K562 (cell line): ENCODE measurements around the gene ATF5. TPM values are rescaled to one million over a fixed set of nuclear protein-coding genes. Genes with fewer than 3 reads are reported as not detected.

Experiments
- ATAC-seq: fragments of 200-7000 bp; cut with Tn5 transposase; 3 replicates; pipeline ENCODE4 v1.9.1; 2020; ENCODE audit warnings: moderate library complexity
- BruUV-seq: library from RNA; stranded (reverse); fragments of 400-500 nt; replicated peaks from 2 replicates; lab custom pipeline; 2021; lab: Mats Ljungman, UMichigan
- CTCF ChIA-PET: fragments of 300-600 bp; formaldehyde crosslinking; extraction: SDS; loops from one replicate; lab custom pipeline; 2021; ENCODE audit warnings: low intra/inter-chr PET ratio; lab: Yijun Ruan, JAX
- POLR2A ChIA-PET: fragments of 300-600, 350-650 bp; sonication (Branson Sonifier 250); formaldehyde crosslinking; extraction: SDS; loops from one replicate; lab custom pipeline; 2021; ENCODE audit warnings: antibody characterized with exemption, inconsistent platforms; lab: Yijun Ruan, JAX
- DNase-seq, 4 experiments: peaks; one replicate each; pipeline versions ENCODE4 v3.0.0 to v3.0.0-alpha.2; 2011 to 2018; ENCODE audit warnings: low spot score in 3 of 4, mixed read lengths in 3 of 4; ENCODE audit errors: extremely low read depth in 1 of 4
- FAIRE-seq: peaks from 2 replicates; lab custom pipeline; 2011; peaks lifted over from hg19 to GRCh38; lab: Jason Lieb, UNC
- H2AFZ ChIP-seq: 2 replicates; pipeline ENCODE4 v1.6.0; 2011; ENCODE audit warnings: low read depth, low read length, control low read depth, inconsistent platforms
- H3K27ac ChIP-seq: fragments of 200-600 bp; 3 replicates; pipeline ENCODE4 v1.8.0; 2011; ENCODE audit warnings: low read depth, mild to moderate bottlenecking, control low read depth, inconsistent platforms, low read length, moderate library complexity, mixed read lengths; ENCODE audit errors: extremely low read depth
- H3K27me3 ChIP-seq, 2 experiments: fragments of 300-600 bp in 1 of 2; 2 replicates in 1 of 2; 3 replicates in 1 of 2; pipeline versions ENCODE4 v1.6.0 to v1.8.0; 2011; ENCODE audit warnings: inconsistent platforms in 2 of 2, low read length in 2 of 2, mild to moderate bottlenecking in 1 of 2, mixed read lengths in 1 of 2, moderate library complexity in 1 of 2; ENCODE audit not compliant: control insufficient read depth in 2 of 2, insufficient read depth in 2 of 2
- H3K36me3 ChIP-seq: fragments of 300-600 bp; 3 replicates; pipeline ENCODE4 v1.8.0; 2011; ENCODE audit warnings: mild to moderate bottlenecking, low read length, inconsistent platforms; ENCODE audit not compliant: control insufficient read depth, insufficient read depth
- H3K4me1 ChIP-seq, 2 experiments: fragments of 200-600 bp in 1 of 2; replicated peaks in 1 of 2; 2 replicates in 1 of 2; 3 replicates in 1 of 2; pipeline versions ENCODE4 v1.5.1 to v1.8.0; 2011; ENCODE audit warnings: inconsistent platforms in 2 of 2, low read length in 2 of 2, mild to moderate bottlenecking in 1 of 2, mixed read lengths in 1 of 2, moderate library complexity in 1 of 2; ENCODE audit not compliant: control insufficient read depth in 2 of 2, insufficient read depth in 2 of 2
- H3K4me2 ChIP-seq: 2 replicates; pipeline ENCODE4 v1.6.1; 2011; ENCODE audit warnings: low read length, control low read depth, inconsistent platforms, mixed read lengths; ENCODE audit not compliant: insufficient read depth
- H3K4me3 ChIP-seq: fragments of 200-600 bp; sonication (generic), shearing (Covaris generic); 2 replicates; pipeline ENCODE4 v1.5.1; 2016; ENCODE audit warnings: control low read depth, inconsistent platforms
- H3K79me2 ChIP-seq: fragments of 200-600 bp; 3 replicates; pipeline ENCODE4 v1.8.0; 2011; ENCODE audit warnings: low read length, inconsistent platforms; ENCODE audit not compliant: control insufficient read depth, insufficient read depth
- H3K9ac ChIP-seq, 2 experiments: 2 replicates each; pipeline versions ENCODE4 v1.6.0 to v1.6.1; 2011; ENCODE audit warnings: low read depth in 2 of 2, low read length in 2 of 2, control low read depth in 1 of 2, inconsistent platforms in 1 of 2, mild to moderate bottlenecking in 1 of 2, mixed read lengths in 1 of 2; ENCODE audit not compliant: insufficient read depth in 1 of 2
- H3K9me1 ChIP-seq: one replicate; pipeline ENCODE4 v1.6.0; 2011; ENCODE audit warnings: inconsistent platforms, mild to moderate bottlenecking, low read length, moderate library complexity; ENCODE audit not compliant: control insufficient read depth, insufficient read depth
- H3K9me3 ChIP-seq: replicated peaks from 2 replicates; pipeline ENCODE4 v1.5.1; 2011; ENCODE audit warnings: low read depth, low read length, inconsistent platforms; ENCODE audit not compliant: control insufficient read depth, insufficient read depth
- H4K20me1 ChIP-seq: replicated peaks from 2 replicates; pipeline ENCODE4 v1.6.1; 2011; ENCODE audit warnings: low read length, inconsistent platforms, mixed read lengths; ENCODE audit not compliant: control insufficient read depth, insufficient read depth
- ATF1 ChIP-seq, 2 experiments: fragments of 450-650 bp in 1 of 2; IDR thresholded peaks; 2 replicates each; pipeline ENCODE4 v1.6.1; 2016; ENCODE audit warnings: missing compliant biosample characterization in 1 of 2, missing genetic modification characterization in 1 of 2
- EP300 ChIP-seq: IDR thresholded peaks from 2 replicates; pipeline ENCODE4 v1.6.1; 2012; ENCODE audit warnings: low read length, improper control_type of control experiment
- ILK ChIP-seq: fragments of 450-650 bp; IDR thresholded peaks from 2 replicates; pipeline ENCODE4 v1.6.1; 2016; ENCODE audit warnings: missing genetic modification characterization, low read depth, mild to moderate bottlenecking, missing compliant biosample characterization, moderate library complexity, borderline replicate concordance
- KLF13 ChIP-seq: fragments of 450-650 bp; IDR thresholded peaks from 2 replicates; pipeline ENCODE4 v1.6.1; 2016; ENCODE audit warnings: missing genetic modification characterization, low read depth, mild to moderate bottlenecking, missing compliant biosample characterization, moderate library complexity, borderline replicate concordance
- MLX ChIP-seq, 2 experiments: fragments of 450-650 bp in 1 of 2; sonication (generic) in 1 of 2; formaldehyde crosslinking; conservative IDR thresholded peaks; 2 replicates each; pipeline versions ENCODE4 v1.4.0 to v1.8.1; 2020 to 2022; ENCODE audit warnings: mild to moderate bottlenecking in 1 of 2, missing genetic modification reagents in 1 of 2
- NCOA6 ChIP-seq: fragments of 450-650 bp; IDR thresholded peaks from 2 replicates; pipeline ENCODE4 v1.6.1; 2017; ENCODE audit warnings: mild to moderate bottlenecking
- SREBF2 ChIP-seq: sonication (generic); formaldehyde crosslinking; IDR thresholded peaks from 2 replicates; pipeline ENCODE4 v1.4.0; 2020; ENCODE audit warnings: mild to moderate bottlenecking, missing genetic modification reagents
- THRA ChIP-seq: fragments of 450-650 bp; IDR thresholded peaks from 2 replicates; pipeline ENCODE4 v1.6.1; 2017; ENCODE audit warnings: mild to moderate bottlenecking, moderate library complexity
- USF2 ChIP-seq: sonication (generic); formaldehyde crosslinking; IDR thresholded peaks from 2 replicates; pipeline ENCODE4 v1.5.0; 2020; ENCODE audit warnings: missing genetic modification reagents
- ZNF436 ChIP-seq: fragments of 250-450, 450-650 bp; sonication (Bioruptor Pico); formaldehyde crosslinking; IDR thresholded peaks from 2 replicates; pipeline ENCODE4 v1.7.0; 2020; ENCODE audit warnings: mild to moderate bottlenecking
- ZNF609 ChIP-seq: sonication (generic); formaldehyde crosslinking; IDR thresholded peaks from 2 replicates; pipeline ENCODE4 v1.8.1; 2023; ENCODE audit warnings: missing genetic modification reagents, mild to moderate bottlenecking, borderline replicate concordance
- WGBS: fragments of 100-300 bp; shearing (Covaris generic); methylation state at CpG from one replicate; pipeline ENCODE4 v1.1.6; 2016; ENCODE audit warnings: low coverage, mixed read lengths; ENCODE audit not compliant: insufficient coverage; ENCODE audit errors: missing lambda C conversion rate; 5-methylcytosine and 5-hydroxymethylcytosine counted together
- in situ Hi-C: fragments of 300-500 bp; cut with MboI; formaldehyde crosslinking; loops from 4 replicates; pipeline ENCODE4 v1.15.0; 2018; ENCODE audit warnings: inconsistent platforms, mixed read lengths
- intact Hi-C: fragments of 100-400 bp; cut with micrococcal nuclease; formaldehyde crosslinking; loops from 2 replicates; pipeline ENCODE4 v1.14.2; 2022
- polyA plus RNA-seq, 8 experiments: library from polyadenylated mRNA; depleted of rRNA in 4 of 8; stranded (reverse) in 5 of 8; unstranded in 3 of 8; fragments of >200 nt; fragmentation: Nextera tagmentation in 2 of 8; fragmentation: Illumina TruSeq in 1 of 8; extraction: Ambion mirVana in 2 of 8; extraction: Trizol in 1 of 8; gene quantifications; 2 replicates each; pipeline versions ENCODE4 v1.2.1 to v1.2.3, GENCODE V29; 2011 to 2014; ENCODE audit warnings: inconsistent platforms in 1 of 8, missing spikeins in 1 of 8
- total RNA-seq, 7 experiments: library from RNA; depleted of rRNA in 6 of 7; stranded (reverse); fragments of >200 nt in 6 of 7; fragmentation: Illumina TruSeq in 2 of 7; extraction: Trizol in 2 of 7; gene quantifications; 2 replicates each; pipeline versions ENCODE4 v1.2.1 to v1.2.3, GENCODE V29; 2011 to 2021; ENCODE audit warnings: low replicate concordance in 1 of 7

Gene ATF5
- total and polyA plus RNA-seq, 9 of the 15 experiments (the other 6 are each of a cell fraction or from before 2014, with no cell fraction given) = 3.0 to 57.6 (median 11.1) TPM

- no peak for TF ChIP-seq ILK (tag)
- no peak for TF ChIP-seq ZNF436 (CRISPR knock-in tag)
These were observed 44.2 kb upstream of the ATF5 start (continued) for GRCh38 chr19:49884760-49885159.

- H3K27ac ChIP-seq = no peak overlapping the region
- no peak for ATAC-seq
- H3K9me3 ChIP-seq = no peaks in the 10 kb centered on the region
- no peak overlapping the region for H2AFZ ChIP-seq
- H3K4me2 ChIP-seq = no peak overlapping the region
- CTCF ChIA-PET = no interaction called here
- DNase-seq = no peak
- peaks cover 12 to 63% of the 10 kb centered on the region in 2 experiments for H3K4me1 ChIP-seq
- in situ Hi-C loops = no loop called here
- no peaks in the 10 kb centered on the region for H3K27me3 ChIP-seq
- BruUV-seq = no TSS peak
- 87% methylated on average over 22 of the region's 23 CpGs for WGBS
- peak overlapping the region in 1 of 2 experiments; percentile 43; a peak in 2 of 4 replicates for H3K9ac ChIP-seq
- peaks cover 28% of the 10 kb centered on the region for H3K36me3 ChIP-seq
- no peaks in the 10 kb centered on the region for H4K20me1 ChIP-seq
- intact Hi-C loops = no loop called here
- H3K79me2 ChIP-seq = no peaks in the 10 kb centered on the region
- no peak for FAIRE-seq
- H3K4me3 ChIP-seq = no peak overlapping the region
- H3K9me1 ChIP-seq = peaks cover 3% of the 10 kb centered on the region
- POLR2A ChIA-PET = interaction anchor here (1.1 to 1.9 kb wide), 2 partner anchors 9 to 10 kb away, joined by 4 to 12 read pairs; partner anchors contain the start of genes AKT1S1, IL4I1 and TBC1D17
- TF ChIP-seq THRA (no peak), KLF13 (tag) (no peak), ATF1 (CRISPR knock-in tag; IDR thresholded peaks at IDR 0.05) (no peak), ATF1 (tag; IDR thresholded peaks at IDR 0.05) (no peak), USF2 (CRISPR knock-in tag) (no peak), MLX (CRISPR knock-in tag; conservative IDR thresholded peaks at IDR 0.05) (no peak), NCOA6 (no peak), SREBF2 (CRISPR knock-in tag) (no peak), EP300 (no peak), ZNF609 (CRISPR knock-in tag) (no peak)
These were observed 41.9 kb upstream of the ATF5 start for GRCh38 chr19:49887037-49887664.
